GM12878 (cell line): ENCODE measurements around the gene TMEM45B.

Experiments used
- ATF2 ChIP-seq: IDR thresholded peaks from 2 replicates; pipeline ENCODE4 v1.6.1; 2012; ENCODE audit warnings: low read length, inconsistent platforms
- ATF7 ChIP-seq: fragments of 450-650 bp; IDR thresholded peaks from 2 replicates; pipeline ENCODE4 v1.6.1; 2016; ENCODE audit warnings: low read depth, mild to moderate bottlenecking
- CBFB ChIP-seq: IDR thresholded peaks from 2 replicates; pipeline ENCODE4 v1.6.1; 2016; ENCODE audit warnings: antibody characterized with exemption, low read depth
- MAX ChIP-seq: IDR thresholded peaks from 2 replicates; pipeline ENCODE4 v1.6.1; 2012; ENCODE audit warnings: low read depth, low read length, improper control_type of control experiment
- MXI1 ChIP-seq: fragments of 150-350 bp; IDR thresholded peaks from 2 replicates; pipeline ENCODE4 v1.6.1; 2011; ENCODE audit warnings: low read depth, mild to moderate bottlenecking, inconsistent platforms, low read length, improper control_type of control experiment

- TF ChIP-seq CBFB (no peak), MXI1 (no peak), MAX (no peak), ATF2 (no peak), ATF7 (no peak)
These were observed 80.4 kb downstream of the TMEM45B start for GRCh38 chr11:129896062-129896461.
